KBM-7 (cell line): ENCODE results near the gene CCNB1.

Experiments
- DNase-seq: peaks from one replicate; pipeline ENCODE4 v3.0.0-alpha.2; 2015
- in situ Hi-C: fragments of 300-500 bp; cut with MboI; formaldehyde crosslinking; loops from 2 replicates; pipeline ENCODE4 v1.14.3; 2020; ENCODE audit warnings: low sequenced_read_pairs, low pct_unique_long_range_greater_than_20kb, mixed read lengths

The CCNB1 gene

DNA sequence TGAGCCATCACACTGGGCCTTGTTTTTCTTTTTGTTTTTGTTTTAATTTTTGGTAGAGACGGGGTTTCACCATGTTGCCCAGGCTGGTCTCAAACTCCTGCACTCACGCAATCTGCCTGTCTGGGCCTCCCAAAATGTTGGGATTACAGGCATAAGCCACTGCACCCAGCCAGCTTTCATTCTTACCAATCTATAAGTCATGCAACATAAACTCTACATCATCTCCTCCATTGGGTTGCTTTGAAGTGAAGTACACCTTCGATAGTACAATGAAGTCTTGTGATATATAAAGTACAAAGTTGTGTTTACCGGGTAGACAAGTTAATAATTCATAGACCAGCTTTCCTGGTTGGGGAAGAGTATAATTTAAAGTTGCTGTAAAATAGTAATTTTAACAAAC, 58.9 kb downstream of the CCNB1 start:
- no peak for DNase-seq

More for the DNA sequence above, 58.9 kb downstream of the CCNB1 start:
- in situ Hi-C loops: no loop called here
